Hematopoietic multipotent progenitor cell treated with erythropoietin and hydrocortisone succinate and interleukin-3 and kit ligand, for 15 days (in vitro differentiated cells): ENCODE results near the gene GPAT2.
"Not testable (repeated sequence)": the region's sequence is repeated elsewhere in the genome, so short reads cannot be mapped to it uniquely, and the experiment has no call there.

Experiments used
- DNase-seq: peaks from one replicate; pipeline ENCODE4 v3.0.0-alpha.2; 2015; ENCODE audit warnings: low spot score

Gene GPAT2, protein sequence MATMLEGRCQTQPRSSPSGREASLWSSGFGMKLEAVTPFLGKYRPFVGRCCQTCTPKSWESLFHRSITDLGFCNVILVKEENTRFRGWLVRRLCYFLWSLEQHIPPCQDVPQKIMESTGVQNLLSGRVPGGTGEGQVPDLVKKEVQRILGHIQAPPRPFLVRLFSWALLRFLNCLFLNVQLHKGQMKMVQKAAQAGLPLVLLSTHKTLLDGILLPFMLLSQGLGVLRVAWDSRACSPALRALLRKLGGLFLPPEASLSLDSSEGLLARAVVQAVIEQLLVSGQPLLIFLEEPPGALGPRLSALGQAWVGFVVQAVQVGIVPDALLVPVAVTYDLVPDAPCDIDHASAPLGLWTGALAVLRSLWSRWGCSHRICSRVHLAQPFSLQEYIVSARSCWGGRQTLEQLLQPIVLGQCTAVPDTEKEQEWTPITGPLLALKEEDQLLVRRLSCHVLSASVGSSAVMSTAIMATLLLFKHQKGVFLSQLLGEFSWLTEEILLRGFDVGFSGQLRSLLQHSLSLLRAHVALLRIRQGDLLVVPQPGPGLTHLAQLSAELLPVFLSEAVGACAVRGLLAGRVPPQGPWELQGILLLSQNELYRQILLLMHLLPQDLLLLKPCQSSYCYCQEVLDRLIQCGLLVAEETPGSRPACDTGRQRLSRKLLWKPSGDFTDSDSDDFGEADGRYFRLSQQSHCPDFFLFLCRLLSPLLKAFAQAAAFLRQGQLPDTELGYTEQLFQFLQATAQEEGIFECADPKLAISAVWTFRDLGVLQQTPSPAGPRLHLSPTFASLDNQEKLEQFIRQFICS

DNA sequence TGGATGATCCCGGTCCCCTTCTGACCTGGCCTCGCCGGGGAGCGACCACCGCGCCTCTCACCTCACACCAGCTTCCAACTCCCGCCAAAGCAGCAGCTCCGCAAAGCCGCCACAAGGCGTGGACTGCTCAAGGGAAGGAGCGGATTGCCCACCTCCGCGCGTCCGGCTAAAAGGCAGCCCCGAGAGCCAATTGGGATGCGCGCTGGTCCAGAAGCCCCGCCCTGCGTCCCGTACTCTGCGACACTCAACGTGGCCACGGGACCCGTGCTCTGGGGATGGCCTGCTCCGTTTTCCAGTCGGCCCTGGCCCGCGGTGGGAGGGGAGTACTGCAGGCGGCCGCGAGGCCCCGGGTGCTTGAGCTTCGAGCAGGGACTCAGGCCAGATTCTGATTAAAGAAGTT, at the start of gene GPAT2:
TSS of gene GPAT2 (minus strand) at position 125 of the 400 bp plus-strand sequence. CDS start 2,557 bp downstream, outside the sequence.
- DNase-seq: not testable (repeated sequence)

DNA sequence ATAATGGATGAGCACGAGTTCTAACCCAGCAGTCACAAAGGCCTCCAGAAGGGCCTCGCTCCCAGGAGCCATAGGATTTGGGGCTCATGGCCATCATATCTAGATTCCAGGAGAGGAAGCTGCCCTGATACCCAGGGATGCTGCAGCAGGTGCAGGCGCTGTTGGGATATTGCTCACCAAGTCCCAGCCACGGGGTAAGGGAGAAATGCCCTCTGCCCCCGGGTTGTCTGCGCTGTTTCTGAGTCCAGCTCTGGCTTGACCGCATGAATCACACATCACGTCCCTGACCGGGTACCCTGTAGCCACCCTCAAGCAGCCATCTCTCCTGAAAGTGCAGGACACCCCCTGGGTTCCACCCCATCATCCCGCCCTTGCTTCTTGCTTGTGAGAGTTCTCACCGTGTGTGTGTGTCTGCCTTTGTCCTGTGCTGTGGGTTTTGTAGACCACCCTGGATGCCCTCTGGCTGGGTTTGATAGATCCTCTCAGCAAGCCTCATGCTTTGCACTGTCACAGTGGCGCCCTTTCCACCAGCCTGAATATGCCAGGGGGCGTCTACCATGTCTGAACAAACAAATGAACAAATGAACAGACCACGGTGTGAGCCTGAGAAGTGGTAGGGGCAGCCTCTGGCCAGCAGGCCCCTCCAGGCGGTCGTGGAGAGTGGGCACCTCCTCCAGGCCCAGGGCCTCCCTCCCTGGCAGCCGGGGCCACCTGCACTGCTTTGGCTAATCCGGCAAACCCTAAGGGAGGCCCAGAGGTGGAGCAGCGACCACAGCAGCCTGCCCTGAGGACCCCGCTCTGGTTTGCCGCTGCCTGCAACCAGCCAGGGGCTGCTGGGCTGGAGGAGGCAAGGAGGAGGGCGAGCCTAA, 49.5 kb upstream of the GPAT2 start:
- no peak for DNase-seq

DNA sequence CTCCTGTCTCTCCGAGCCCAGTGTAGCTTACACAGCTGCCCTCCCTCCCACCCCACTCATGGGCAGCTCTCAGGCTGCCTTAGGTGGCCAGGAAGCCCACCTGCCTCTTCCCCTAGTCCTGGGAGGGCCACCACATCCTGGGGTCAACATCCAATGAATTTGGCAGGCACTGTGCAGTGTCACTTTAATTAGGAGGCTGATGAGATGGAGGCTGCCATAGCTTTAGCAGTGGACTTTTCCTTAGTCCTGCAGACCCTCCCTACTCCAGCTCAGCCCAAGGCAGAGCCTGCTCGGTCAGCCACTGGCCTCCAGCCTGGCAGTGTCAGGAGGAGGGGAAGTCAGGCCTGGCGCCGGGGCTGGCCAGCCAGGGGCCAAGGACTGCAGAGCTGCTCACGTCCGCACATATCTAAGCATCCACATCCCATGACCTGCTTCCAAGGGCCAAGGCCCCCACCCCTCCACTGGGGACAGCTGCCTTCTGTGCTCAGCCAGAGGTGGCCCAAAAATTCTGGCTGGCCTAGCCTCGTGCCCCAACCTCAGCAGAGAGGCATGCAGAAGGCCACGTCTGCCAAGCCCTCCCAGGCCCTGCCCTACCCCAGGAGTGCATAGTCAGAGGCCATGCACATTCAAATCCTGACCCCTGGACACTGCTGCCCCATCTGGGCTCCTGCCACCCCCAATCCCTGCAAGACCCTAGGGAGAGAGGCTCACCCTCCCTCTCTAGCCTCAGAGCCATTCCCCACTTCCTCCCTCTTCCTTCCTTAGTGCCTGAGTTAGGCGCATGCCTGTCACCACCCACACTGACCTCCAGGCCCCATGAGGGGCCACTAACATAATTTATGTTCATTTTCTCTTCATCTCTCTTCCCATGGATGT, 48.6 kb upstream of the GPAT2 start:
- no peak for DNase-seq

DNA sequence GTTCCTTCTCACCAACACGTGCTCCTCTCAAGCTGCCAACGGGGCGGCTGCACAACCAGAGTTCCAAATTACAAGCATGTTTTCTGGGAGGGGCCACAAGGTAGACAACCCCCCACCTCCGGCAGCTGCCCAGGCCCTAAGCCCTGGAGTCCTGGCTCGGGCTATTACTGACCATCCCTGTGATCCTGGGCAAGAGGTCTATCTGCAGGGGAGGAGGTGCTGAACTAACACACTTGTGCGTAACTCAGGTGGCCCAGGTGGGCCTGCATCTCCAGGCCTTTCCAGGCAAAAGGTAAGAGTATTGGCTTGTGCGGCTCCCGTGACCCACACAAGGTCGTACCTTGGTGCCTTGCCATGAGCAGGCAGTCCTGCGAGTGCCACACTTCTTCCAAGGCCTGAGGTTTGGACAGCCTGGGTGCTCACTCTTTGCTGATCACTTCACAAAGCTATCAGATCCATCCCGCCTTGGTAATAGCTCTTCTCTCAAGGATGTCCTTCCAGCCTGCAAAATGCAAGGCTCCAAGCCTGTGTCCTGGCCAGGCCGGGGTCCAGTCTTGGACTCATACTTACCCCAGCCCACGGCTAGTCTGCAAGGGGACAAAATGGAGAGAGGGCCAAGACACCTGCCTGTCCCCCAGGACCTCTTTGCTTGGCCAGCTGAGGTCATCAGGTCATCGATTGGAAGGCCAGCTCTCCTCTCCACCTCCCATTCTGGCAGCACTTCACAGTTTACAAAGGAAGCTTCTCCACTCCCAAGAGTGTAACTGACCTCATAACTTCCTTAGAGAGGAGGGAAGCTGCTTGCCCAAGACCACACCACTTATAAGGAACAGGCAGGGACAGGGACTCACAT, 47.7 kb upstream of the GPAT2 start:
- no peak for DNase-seq

DNA sequence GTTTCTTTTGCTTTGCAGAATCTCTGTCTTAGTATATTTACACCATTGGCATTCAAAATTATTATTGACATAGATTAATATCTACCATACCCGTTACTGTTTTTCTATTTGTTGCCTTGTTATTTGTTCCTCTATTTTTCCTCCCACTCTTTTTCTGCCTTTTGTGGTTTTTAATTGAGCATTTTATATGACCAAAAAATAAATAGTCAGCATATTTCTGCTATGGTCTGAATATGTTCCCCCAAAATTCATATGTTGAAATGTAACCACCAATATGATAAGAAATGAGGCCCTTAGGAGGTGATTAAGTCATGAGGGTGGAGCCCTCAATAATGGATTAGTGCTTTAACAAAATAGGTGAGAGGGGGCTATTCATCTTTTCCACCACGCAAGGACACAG, 46.3 kb upstream of the GPAT2 start:
- no peak for DNase-seq

DNA sequence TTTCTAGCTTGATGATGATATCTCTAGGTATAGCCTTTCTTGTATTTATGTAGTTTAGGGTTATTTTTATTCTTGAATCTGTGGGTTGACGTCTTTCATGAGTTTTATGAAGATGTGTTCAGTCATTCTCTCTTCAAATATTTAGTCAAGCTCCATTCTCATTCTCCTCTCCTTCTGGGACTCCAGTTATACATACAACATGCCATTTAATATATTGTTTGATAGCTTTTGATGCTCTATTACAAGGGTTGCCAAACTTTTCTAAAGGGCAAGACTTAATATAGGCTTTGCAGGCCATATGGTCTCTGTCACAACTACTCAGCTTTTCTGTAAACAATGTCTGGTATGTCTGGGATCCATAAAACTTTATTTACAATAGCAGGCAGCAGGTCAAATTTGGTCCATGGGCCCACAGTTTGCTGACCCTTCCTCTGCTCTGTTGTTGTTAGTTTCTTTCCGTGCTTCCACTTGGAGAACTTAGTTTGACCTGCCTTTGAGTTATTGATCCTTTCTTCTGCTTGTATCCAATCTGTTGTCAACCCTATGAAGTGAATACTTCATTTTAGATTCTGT, 40.6 kb upstream of the GPAT2 start:
- DNase-seq: no peak

DNA sequence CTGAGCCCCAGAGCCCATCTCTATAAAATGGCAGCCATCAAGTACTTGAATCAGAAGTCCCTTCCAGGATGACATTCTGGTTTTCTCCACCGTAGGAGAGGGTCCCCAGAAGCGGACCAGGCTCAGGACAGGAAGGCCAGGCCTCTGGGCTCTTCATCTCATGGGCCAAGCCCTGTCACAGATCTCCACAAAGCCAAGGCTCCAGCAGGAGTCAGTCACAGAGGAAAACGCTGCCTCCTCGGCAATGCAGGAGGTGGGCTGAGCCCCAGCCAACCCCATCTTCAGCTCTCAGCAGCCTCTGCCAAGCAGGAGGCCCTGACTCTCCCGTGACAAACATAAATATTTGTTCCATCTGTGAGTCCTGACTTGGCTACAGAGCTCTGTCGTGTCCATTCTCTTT, 39.4 kb upstream of the GPAT2 start:
- no peak for DNase-seq

DNA sequence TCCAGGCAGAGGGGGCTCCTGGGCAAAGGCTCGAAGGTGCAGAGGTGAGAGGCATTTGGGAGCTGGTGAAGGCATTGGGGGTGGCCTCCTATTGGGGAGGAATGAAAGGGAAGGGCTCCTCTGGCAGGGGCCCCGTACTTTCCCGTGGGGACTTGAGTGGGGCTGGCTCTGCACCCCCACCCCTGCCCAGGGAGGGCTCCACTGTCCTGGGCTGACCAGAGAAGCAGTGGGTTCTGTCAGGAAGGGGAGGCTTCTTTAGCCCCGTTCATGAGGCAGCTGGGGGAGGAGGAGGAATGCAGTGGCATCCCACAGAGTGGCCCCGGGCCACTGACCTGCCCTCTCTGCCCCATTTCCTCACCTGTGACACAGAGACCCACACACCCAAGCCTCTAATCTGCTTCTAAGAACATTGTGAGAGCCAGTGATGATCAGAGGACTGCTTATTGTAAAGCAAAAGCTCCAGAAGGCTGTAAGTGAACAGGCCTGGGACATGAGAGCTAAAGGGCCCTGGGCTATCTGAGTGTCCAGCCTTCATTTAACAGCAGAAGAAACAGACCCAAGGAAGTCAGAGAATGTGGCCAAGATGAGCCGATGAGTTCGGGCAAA, 38.6 kb upstream of the GPAT2 start:
- no peak for DNase-seq

DNA sequence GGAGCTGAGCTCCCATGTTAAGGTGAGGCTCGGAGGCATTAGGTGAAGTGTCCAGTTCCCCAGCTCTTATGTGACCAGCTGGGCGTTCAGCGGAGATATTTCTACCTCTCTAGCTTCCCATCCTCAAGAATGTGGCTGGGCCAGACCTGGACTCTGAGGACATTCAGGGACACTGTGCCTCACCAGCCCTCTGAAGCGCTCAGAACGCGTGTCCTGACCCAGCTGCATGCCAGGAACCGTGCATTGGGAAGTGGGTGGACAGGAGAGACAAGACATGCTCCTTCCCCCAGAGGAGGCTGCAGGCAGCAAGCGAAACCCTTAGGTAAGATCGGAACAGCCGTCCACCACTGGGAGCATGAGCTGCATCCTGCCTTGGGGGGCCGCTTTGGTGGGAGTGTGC, 38.0 kb upstream of the GPAT2 start:
- no peak for DNase-seq

DNA sequence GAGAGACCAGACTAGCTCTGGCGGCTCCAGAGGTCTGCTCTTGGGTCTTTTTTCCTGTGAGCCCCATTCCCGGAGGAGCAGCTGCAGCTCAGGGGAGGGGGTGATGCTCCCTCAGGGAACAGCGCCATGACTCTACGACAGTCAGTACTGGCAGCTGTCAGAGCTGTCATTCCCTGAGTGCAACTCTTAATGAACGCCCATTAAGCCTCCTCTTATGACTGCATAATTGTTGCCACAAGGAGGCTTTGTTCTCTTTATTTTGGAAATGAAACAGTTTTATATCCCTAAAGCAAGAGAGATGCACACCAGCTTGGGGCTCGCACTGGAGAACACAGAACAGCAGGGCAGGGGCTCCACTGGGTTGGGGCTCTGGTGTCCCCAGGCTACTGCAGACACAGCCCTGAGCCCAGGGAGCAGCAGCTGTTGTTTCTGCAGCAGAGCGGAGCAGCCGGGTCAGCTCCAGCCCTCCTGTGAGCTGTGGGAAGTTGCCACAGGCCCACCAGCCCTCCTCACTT, 37.3 kb upstream of the GPAT2 start:
- not testable (repeated sequence) for DNase-seq

DNA sequence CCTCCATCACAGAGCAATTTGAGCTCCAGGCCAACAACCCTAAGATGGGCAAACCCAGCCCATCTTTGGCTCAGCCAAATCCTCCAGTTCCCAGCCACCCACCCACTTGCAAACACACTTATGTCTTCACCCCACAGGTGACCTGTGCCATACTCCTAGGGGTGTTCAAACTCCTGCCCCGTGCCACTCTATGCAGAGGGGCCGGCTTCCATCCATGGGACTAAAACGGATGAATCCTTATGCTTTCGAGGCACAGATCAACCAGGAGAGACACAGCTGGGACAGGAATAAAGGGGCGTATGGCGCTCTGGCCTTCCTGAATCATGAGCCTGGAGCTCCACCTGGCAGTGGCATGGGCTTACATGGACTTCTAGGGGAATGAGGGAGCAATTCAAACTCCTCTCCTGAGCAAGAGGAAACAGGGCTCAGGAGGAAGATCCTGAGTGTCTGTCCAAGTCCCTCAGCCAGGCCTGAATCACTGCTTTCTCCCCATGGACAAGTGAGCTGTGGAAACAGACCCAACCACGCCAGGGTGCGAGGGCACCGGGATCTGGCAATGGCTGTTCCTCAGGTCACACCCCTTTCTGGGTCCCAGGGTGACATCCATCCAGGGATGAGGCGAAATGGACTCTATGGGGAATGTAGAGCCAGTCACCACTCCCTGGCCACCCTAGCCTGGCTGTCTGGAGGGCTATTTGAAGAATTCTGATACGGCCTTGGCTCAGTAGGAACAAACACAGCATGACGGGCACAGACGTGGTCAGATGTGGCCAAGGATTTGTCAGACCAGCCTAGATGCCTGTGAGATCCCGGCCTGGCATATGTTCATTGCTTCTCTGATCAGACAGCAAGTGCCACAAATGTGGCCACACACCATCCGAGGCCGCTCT, 36.6 kb upstream of the GPAT2 start:
- not testable (repeated sequence) for DNase-seq

DNA sequence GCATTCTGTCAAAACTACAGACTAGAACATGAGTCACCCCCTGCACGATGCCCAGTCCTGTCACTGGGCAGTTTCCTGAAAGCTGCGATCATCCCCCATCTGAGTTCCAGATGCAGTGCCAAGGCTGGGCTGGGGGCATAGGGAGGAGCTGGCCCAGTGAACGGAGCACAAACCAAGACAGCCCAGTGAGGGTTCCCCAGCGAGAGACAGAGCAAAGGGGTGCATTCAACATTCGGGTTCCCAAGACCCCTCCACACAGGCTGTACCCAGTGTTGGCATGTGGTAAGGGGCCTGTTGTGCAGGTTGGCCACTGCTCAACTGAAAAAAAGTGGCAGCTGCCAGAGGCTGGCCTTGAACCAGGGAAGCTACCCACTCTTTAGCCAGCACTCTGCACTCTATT, 35.6 kb upstream of the GPAT2 start:
- DNase-seq: not testable (repeated sequence)

DNA sequence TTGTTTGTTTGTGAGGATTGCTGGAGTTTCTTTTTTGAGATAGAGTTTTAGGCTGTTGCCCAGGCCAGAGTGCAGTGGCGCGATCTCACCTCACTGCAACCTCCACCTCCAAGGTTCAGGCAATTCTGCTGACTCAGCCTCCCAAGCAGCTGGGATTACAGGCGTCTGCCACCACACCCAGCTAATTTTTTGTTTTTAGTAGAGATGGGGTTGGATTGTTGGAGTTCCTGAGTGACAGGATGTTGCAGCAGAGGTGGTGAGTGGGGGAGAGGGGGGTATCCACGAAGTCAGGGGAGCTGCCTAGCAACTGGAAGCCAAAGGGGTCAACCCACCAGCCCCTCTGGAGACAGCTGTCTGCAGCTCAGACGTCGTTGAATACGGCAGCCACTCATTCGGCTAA, 35.2 kb upstream of the GPAT2 start:
- DNase-seq: not testable (repeated sequence)

DNA sequence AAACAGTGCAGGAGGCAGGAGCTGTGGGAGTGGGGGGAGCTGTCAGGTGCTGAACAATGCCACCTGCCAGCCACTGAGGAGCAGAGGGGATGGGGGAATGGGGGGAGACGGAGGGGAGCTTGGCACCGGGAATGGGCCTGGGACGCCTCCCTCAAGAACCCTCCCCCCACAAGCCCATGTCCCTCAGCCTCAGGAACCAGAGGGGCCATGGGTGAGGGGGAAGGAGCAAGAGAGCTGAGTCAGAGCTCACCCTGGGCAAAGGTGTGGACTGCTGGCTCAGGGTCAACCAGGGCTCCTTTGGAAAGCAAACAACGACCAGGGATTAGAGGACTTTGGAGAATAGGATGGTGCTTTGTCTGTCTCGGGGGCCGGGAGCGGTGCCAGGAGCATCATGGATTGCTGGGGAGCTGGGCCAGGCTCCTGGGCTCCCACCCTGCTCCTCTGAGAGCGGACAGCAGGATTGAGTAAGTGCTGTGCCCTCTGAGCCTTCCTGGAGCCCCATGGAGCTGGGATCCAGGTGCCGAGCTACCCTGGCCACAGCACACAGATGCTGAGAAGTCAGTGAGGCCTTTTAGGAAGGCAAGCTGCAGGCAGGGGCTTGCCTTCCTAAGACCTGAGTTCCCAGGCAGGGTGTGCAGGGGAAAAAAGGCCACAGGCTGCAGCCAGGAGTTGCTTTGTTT, 33.3 kb upstream of the GPAT2 start:
- not testable (repeated sequence) for DNase-seq

DNA sequence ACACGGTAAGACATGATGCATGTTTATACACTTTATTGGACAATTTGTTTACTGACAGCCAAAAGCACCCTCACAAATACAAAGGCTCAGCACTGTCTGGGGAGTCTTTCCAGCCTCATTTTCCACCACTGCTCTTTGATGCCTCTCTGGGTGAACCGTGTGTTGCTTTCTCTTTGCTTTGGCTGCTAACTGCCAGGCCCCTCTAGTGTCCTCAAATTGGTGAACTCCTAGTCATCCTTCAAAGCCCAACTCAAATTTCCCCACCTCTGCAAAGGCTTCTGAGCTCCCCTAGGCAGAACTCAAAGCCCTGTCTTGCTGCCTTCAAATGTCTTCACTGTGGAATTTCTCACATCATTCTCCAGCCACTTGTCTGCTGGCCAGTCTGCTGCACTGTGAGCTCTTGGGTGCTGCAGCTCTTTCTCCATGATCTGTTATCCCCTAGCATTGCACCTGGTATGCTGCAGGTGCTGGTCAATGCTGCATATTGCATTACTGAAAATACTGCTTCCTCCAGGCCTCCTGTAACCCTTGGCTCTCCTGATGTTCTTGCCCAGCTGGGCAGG, 32.5 kb upstream of the GPAT2 start:
- not testable (repeated sequence) for DNase-seq

DNA sequence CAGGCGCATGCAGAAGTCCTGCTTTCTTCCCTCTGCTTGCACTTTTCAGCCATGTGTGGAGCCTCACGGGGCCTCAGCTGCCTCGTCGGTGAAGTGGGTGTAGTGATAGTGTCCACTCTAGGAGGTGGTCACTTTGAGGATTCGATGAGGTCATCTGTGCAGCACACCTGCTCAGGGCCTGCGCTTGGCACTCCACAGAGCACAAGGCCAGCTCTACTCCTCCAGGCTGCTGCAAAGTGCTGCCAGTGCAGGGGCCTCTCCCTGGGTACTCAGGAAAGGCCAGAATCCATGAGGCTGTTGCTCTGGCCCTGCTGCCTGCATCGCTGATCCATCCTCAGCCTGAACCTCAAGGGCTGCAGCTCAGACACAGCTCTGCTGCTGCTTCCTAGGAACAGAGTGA, 31.8 kb upstream of the GPAT2 start:
- not testable (repeated sequence) for DNase-seq

DNA sequence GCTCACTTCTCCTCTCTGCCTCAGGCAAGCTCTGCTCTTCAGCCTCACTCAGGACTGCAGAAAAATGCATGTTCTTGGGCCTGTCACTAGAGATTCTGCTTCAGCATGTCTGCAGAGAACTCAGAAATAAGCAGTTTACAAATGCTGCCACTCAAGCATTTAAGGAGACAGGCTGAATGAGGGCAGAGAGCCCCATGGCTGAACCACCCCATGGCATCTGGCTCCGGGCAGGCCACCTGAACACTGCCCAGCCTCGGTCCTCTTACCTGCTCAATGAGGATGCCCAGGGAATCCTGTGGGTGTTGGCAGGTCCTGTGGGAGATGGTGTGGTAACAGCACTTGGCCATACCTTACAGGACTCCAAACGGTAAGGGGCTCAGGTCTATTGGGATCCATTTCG, 31.2 kb upstream of the GPAT2 start:
- not testable (repeated sequence) for DNase-seq
